Caco-2 (cell line): Measurements from ENCODE around the gene KLHL26. TPM values are rescaled to one million over a fixed set of nuclear protein-coding genes. Genes with fewer than 3 reads are reported as not detected.
A peak's percentile ranks its signal among the peaks of the same experiment; 100 is the strongest.
"Not testable (repeated sequence)": the region's sequence is repeated elsewhere in the genome, so short reads cannot be mapped to it uniquely, and the experiment has no call there.

Experiments
- BruUV-seq: library from RNA; stranded (reverse); fragments of 400-500 nt; replicated peaks from 2 replicates; lab custom pipeline; 2021; lab: Mats Ljungman, UMichigan
- CTCF ChIA-PET: fragments of 300-600 bp; sonication (Branson Sonifier 250); formaldehyde crosslinking; loops from one replicate; lab custom pipeline; 2022; ENCODE audit warnings: antibody characterized with exemption; lab: Charles Lee
- POLR2A ChIA-PET: fragments of 300-600 bp; sonication (Branson Sonifier 250); formaldehyde crosslinking; loops from one replicate; lab custom pipeline; 2022; ENCODE audit warnings: antibody characterized with exemption; lab: Charles Lee
- DNase-seq, 2 experiments: peaks; one replicate each; pipeline versions ENCODE4 v3.0.0 to v3.0.0-alpha.2; 2020 to 2022
- H3K27me3 ChIP-seq: replicated peaks from 2 replicates; pipeline ENCODE4 v1.6.0; 2011; ENCODE audit warnings: low read length; ENCODE audit not compliant: control insufficient read depth, insufficient read depth
- H3K36me3 ChIP-seq: 2 replicates; pipeline ENCODE4 v1.5.1; 2011; ENCODE audit warnings: low read length; ENCODE audit not compliant: control insufficient read depth, insufficient read depth
- H3K4me1 ChIP-seq: fragments of 250-450 bp; sonication (Bioruptor Pico); 2 replicates; pipeline ENCODE4 v1.5.1; 2020; ENCODE audit warnings: mild to moderate bottlenecking
- H3K4me3 ChIP-seq: 2 replicates; pipeline ENCODE4 v1.5.1; 2011; ENCODE audit warnings: low read depth, mild to moderate bottlenecking, control low read depth, low read length
- H3K9me3 ChIP-seq: fragments of 250-450 bp; sonication (Bioruptor Pico); 2 replicates; pipeline ENCODE4 v1.5.1; 2020; ENCODE audit warnings: mild to moderate bottlenecking, moderate library complexity
- H3K27ac Mint-ChIP-seq: one replicate; pipeline ENCODE4 v1.8.0; 2022; ENCODE audit warnings: mixed read lengths; ENCODE audit not compliant: unreplicated experiment
- H3K27me3 Mint-ChIP-seq: one replicate; pipeline ENCODE4 v1.8.0; 2022; ENCODE audit warnings: mixed read lengths; ENCODE audit not compliant: insufficient read depth, unreplicated experiment
- H3K36me3 Mint-ChIP-seq: one replicate; pipeline ENCODE4 v1.8.0; 2022; ENCODE audit warnings: mild to moderate bottlenecking, mixed read lengths; ENCODE audit not compliant: insufficient read depth, unreplicated experiment
- H3K4me1 Mint-ChIP-seq: one replicate; pipeline ENCODE4 v1.8.0; 2022; ENCODE audit warnings: low read depth, mixed read lengths; ENCODE audit not compliant: unreplicated experiment
- H3K4me3 Mint-ChIP-seq: one replicate; pipeline ENCODE4 v1.8.0; 2022; ENCODE audit warnings: mild to moderate bottlenecking, moderate library complexity, mixed read lengths; ENCODE audit not compliant: unreplicated experiment
- H3K9me3 Mint-ChIP-seq: one replicate; pipeline ENCODE4 v1.8.0; 2022; ENCODE audit warnings: mixed read lengths; ENCODE audit not compliant: unreplicated experiment
- intact Hi-C: fragments of 100-400 bp; cut with micrococcal nuclease; formaldehyde crosslinking; loops from one replicate; pipeline ENCODE4 v1.10.0; 2022; ENCODE audit not compliant: unreplicated experiment
- total RNA-seq: library from RNA; stranded (reverse); gene quantifications from 2 replicates; pipeline ENCODE4 v1.2.3, GENCODE V29; 2022
- TF ChIP-seq, protein P1 (sequence below), 2 experiments: fragments of 200-600 bp in 1 of 2; IDR thresholded peaks; 1 replicate in 1 of 2; 2 replicates in 1 of 2; pipeline versions ENCODE4 v1.5.1 to v1.8.0; 2011 to 2022; ENCODE audit warnings: antibody characterized with exemption in 1 of 2, control low read depth in 1 of 2, inconsistent platforms in 1 of 2, low read depth in 1 of 2, low read length in 1 of 2, mild to moderate bottlenecking in 1 of 2, moderate library complexity in 1 of 2; ENCODE audit not compliant: insufficient read depth in 1 of 2, severe bottlenecking in 1 of 2, unreplicated experiment in 1 of 2

Gene KLHL26
- total RNA-seq, 1 experiment from 2014 or later, result 9.8 TPM

DNA sequence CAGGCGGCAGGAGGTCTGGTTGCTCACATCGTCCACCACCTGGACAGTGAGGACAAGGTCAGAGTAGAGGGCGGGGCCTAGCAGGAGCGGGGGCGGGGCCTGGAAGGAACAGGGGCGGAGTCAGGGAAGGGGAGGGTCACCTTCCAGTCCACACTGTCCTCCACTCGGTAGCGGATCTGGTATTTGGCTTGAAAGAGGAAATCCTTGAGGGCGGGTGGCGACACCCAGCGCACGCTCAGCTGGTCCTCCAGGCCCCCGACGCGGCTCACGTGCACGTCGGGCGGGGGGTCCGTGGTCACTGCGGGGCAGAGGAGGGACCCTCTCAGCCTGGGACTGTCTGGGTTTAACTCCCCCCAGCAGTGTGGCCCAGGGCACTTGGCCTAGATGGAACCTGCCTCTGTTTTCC, 40.1 kb upstream of the KLHL26 start:
- Histone ChIP-seq H3K9me3 (no peaks in the 10 kb centered on the region), H3K4me1 (peaks cover 4% of the 10 kb centered on the region; the same call in 1 of the 2 replicates), H3K36me3 (no peaks in the 10 kb centered on the region), H3K4me3 (no peak overlapping the region), H3K27me3 (no peaks in the 10 kb centered on the region)
- no peak overlapping the region for H3K4me3 Mint-ChIP-seq
- H3K4me1 Mint-ChIP-seq, result peaks cover 7% of the 10 kb centered on the region
- intact Hi-C loops, result no loop called here
- TF ChIP-seq, protein P1, sequence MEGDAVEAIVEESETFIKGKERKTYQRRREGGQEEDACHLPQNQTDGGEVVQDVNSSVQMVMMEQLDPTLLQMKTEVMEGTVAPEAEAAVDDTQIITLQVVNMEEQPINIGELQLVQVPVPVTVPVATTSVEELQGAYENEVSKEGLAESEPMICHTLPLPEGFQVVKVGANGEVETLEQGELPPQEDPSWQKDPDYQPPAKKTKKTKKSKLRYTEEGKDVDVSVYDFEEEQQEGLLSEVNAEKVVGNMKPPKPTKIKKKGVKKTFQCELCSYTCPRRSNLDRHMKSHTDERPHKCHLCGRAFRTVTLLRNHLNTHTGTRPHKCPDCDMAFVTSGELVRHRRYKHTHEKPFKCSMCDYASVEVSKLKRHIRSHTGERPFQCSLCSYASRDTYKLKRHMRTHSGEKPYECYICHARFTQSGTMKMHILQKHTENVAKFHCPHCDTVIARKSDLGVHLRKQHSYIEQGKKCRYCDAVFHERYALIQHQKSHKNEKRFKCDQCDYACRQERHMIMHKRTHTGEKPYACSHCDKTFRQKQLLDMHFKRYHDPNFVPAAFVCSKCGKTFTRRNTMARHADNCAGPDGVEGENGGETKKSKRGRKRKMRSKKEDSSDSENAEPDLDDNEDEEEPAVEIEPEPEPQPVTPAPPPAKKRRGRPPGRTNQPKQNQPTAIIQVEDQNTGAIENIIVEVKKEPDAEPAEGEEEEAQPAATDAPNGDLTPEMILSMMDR (IDR thresholded peaks at IDR 0.05; ENCODE audit: insufficient read depth in 1 of 2, low read depth in 1 of 2, low read length in 1 of 2, severe bottlenecking in 1 of 2, unreplicated experiment in 1 of 2), result no peak
- no peaks in the 10 kb centered on the region for H3K9me3 Mint-ChIP-seq
- ChIA-PET POLR2A (no interaction called here), CTCF (interaction anchor here (0.7 kb wide), 1 partner anchor 16 kb away, joined by 5 read pairs; the partner anchor contains the start of gene TMEM59L)
- no peak overlapping the region for H3K27ac Mint-ChIP-seq
- no peaks in the 10 kb centered on the region for H3K27me3 Mint-ChIP-seq
- H3K36me3 Mint-ChIP-seq, result peaks cover 10% of the 10 kb centered on the region
- peak; percentile 60 to 68 for DNase-seq
- BruUV-seq, result no TSS peak

DNA sequence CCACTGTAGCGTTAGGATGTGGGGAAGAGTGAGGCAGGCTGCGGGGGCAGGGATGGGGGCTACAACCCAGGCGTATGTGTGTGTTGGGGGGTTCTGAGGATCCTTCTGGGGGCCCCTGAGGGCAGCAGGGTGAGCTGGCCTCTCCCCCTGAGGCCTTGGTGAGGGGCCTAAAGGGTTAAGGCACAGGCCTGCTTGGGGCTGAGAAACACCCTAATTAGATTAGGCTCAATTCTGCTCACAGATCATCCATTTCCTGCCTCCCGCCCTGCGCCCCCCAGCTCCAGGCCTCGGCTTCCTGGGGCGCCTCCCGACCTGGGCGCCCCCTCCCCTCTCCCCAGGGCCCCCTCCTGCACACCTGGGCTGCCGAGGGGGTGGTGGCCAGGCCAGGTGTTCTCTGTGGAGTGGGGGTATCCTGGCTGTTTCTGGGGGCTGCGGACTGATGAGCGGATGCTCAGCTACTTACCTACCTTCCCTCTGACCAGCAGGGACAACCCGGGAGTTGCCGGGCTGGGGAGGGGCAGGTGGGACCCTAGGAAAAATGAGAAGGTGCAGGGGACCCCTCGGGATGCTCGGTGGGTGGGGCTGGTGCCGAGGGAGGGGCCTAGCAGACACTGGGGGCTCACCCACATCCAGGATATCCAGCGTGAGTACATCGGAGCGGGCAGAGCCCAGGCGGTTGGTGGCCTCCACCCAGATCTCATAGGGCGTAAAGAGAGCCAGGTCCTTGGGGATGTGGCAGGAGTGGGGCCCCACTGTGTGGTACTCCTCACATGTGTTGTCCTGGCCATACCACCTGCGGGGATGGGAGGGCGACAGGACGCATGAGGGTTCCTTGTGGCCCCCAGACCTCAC, 38.8 kb upstream of the KLHL26 start:
- Histone ChIP-seq H3K4me3 (no peak overlapping the region), H3K4me1 (peaks cover 4% of the 10 kb centered on the region; the same call in 1 of the 2 replicates), H3K27me3 (no peaks in the 10 kb centered on the region), H3K36me3 (no peaks in the 10 kb centered on the region), H3K9me3 (no peaks in the 10 kb centered on the region)
- Mint-ChIP-seq H3K27ac (no peak overlapping the region), H3K4me3 (no peak overlapping the region), H3K4me1 (peaks cover 10% of the 10 kb centered on the region), H3K27me3 (peaks cover 2% of the 10 kb centered on the region), H3K9me3 (no peaks in the 10 kb centered on the region), H3K36me3 (peaks cover 10% of the 10 kb centered on the region)
- no peak for DNase-seq
- ChIA-PET CTCF (interaction anchor here (0.5 kb wide), 1 partner anchor 9 kb away, joined by 3 read pairs; no protein-coding TSS in a partner anchor), POLR2A (no interaction called here)
- TF ChIP-seq, protein P1 (IDR thresholded peaks at IDR 0.05; ENCODE audit: insufficient read depth in 1 of 2, low read depth in 1 of 2, low read length in 1 of 2, severe bottlenecking in 1 of 2, unreplicated experiment in 1 of 2), result no peak
- BruUV-seq, result no TSS peak
- intact Hi-C loops, result no loop called here

DNA sequence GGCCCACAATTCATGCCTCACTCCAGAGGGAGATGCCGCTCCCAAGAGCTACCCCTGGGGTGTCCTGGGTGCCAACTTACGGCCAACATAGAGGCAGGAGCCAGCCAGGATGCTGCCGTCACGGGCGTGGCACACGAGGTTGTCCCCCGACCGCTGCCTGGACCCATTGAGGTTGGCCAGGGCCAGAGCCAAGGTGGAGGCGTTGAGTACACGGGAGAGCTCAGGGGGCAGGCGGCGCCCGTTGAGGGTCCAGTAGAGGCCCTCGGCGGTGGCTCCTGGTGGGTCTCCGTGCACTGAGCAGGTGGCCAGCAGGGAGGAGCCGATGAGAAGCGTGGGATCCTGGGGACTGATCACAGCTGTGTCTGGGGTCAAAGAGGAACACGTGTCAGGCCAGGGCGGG, 37.3 kb upstream of the KLHL26 start:
- intact Hi-C loops, result no loop called here
- DNase-seq, result no peak
- no TSS peak for BruUV-seq
- TF ChIP-seq, protein P1 (IDR thresholded peaks at IDR 0.05; ENCODE audit: insufficient read depth in 1 of 2, low read depth in 1 of 2, low read length in 1 of 2, severe bottlenecking in 1 of 2, unreplicated experiment in 1 of 2), result no peak
- peaks cover 13% of the 10 kb centered on the region for H3K4me1 Mint-ChIP-seq
- peaks cover 4% of the 10 kb centered on the region; the same call in 1 of the 2 replicates for H3K4me1 ChIP-seq
- H3K9me3 Mint-ChIP-seq, result no peaks in the 10 kb centered on the region
- POLR2A ChIA-PET, result no interaction called here
- CTCF ChIA-PET, result interaction anchor here (0.5 kb wide), 1 partner anchor 10 kb away, joined by 5 read pairs; no protein-coding TSS in a partner anchor
- no peak overlapping the region for H3K4me3 ChIP-seq
- H3K36me3 Mint-ChIP-seq, result peaks cover 7% of the 10 kb centered on the region
- no peaks in the 10 kb centered on the region for H3K9me3 ChIP-seq
- H3K27me3 ChIP-seq, result 0 out of 2 replicates have a peak, but pooled peaks cover under 1% of the 10 kb centered on the region
- H3K27me3 Mint-ChIP-seq, result peaks cover 5% of the 10 kb centered on the region
- no peak overlapping the region for H3K4me3 Mint-ChIP-seq
- no peaks in the 10 kb centered on the region for H3K36me3 ChIP-seq
- H3K27ac Mint-ChIP-seq, result no peak overlapping the region

DNA sequence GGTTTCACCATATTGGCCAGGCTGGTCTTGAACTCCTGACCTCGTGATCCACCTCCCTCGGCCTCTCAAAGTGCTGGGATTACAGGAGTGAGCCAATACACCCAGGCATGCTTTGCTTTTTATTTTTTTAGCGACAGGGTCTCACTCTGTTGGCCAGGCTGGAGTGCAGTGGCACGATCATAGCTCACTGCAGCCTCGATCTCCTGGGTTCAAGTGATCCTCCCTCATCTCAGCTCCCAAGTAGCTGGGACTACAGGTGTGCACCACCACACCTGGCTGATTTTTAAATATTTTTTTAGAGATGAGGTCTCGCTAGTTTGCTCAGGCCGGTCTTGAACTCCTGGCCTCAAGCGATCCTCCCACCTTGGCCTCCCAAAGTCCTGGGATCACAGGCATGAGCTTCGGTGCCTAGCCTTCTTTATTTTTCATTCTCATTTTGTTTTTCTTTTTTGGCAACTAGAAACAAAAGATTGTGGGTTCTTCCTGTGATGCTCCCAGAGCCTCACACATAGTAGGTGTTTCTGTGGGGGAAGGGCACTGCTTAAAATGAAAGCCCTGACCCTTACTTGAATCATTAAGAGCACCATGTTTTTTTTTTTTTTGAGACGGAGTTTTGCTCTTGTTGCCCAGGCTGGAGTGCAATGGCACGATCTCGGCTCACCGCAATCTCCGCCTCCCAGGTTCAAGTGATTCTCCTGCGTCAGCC, 36.0 kb upstream of the KLHL26 start:
- POLR2A ChIA-PET, H3K4me3 Mint-ChIP-seq, DNase-seq, H3K36me3 ChIP-seq, intact Hi-C loops, H3K27me3 ChIP-seq, H3K4me3 ChIP-seq, H3K27me3 Mint-ChIP-seq, H3K4me1 ChIP-seq, BruUV-seq, H3K4me1 Mint-ChIP-seq, CTCF ChIA-PET, H3K27ac Mint-ChIP-seq, H3K9me3 Mint-ChIP-seq, H3K36me3 Mint-ChIP-seq, H3K9me3 ChIP-seq: not testable (repeated sequence)
